Frontal cortex (tissue), 4 donors: ENCODE data around the gene CFAP221. TPM values are rescaled to one million over a fixed set of nuclear protein-coding genes. Genes with fewer than 3 reads are reported as not detected.

Experiments
- DNase-seq, 2 donors: peaks; one replicate each; pipeline ENCODE4 v3.0.0; 2012; ENCODE audit warnings: low spot score in 2 of 2
- FAIRE-seq: peaks from 2 replicates; lab custom pipeline; 2012; peaks lifted over from hg19 to GRCh38; lab: Jason Lieb, UNC
- total RNA-seq: library from RNA; depleted of rRNA; stranded (reverse); fragments of >200 nt; gene quantifications from one replicate; pipeline ENCODE4 v1.2.3, GENCODE V29; 2014
- donor health status: control.
- donor health status: control.
- donor health status: control.

Gene CFAP221
- total RNA-seq, 1 donor from 2014 or later, result 7.3 TPM

GRCh38 chr2:119672161-119672862 lies 128.1 kb downstream of the CFAP221 start:
- no peak for FAIRE-seq

DNA sequence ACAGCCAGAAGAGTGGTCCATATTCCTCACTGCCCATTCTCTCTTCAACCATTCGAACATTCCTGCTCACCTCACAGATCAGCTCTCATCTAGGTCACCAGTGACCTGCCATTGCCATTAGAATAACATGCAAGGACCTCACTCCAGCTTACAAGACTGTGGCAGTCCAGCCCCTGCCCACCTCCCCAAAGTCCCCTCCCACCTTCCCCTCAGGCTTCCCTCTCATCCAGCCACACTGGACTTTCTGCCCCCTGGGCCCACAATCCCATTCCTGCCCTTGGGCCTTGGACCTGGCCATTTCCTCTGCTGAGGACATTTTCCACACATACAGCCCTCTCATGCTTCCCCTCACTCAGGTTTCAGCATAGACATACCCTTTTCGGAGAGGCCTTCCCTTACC lies 129.5 kb downstream of the CFAP221 start:
- FAIRE-seq (no peak), DNase-seq (no peak)

More at GRCh38 chr2:119672161-119672862, 128.1 kb downstream of the CFAP221 start:
- DNase-seq, result no peak

DNA sequence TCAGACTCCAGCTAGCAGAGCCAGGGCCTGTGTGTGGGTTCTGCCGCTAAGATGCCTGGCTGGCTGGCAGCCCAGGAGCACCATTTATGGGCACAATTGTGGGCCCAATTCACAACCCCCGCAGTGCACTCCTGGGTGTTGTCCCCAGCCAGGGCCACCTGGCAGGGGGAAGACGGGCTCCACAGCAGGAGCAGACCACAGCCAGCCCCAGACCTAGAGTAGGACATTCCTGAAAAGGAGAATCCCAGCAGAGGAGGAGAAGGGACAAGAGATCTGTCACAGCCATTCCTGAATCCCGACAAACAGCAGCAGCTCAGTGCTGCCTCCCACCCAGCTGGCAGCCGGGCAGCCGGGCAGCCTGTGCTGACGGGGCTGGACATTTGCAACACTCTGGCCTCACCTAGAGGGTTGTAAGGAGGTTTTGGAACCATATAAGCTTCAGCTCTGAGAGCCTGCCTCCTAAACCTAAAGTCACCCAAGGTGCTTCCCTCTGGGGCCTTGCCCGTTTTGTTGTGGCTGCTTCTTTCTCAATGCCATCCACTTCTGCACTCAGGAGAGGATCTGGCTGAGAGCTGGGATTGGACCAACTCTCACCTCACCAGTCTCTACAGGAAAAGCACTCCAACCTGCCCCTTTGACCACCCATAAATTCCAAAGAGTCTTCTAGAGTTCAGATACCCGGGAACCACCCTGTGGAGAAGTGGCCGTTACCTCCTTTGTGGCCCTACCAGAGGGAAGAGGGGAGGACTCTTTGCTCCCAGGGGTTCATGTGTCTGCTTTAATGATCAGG lies 130.7 kb downstream of the CFAP221 start:
- no peak for FAIRE-seq

GRCh38 chr2:119678021-119678656 lies 133.9 kb downstream of the CFAP221 start:
- FAIRE-seq (no peak), DNase-seq (no peak)

More for the DNA sequence above, 130.7 kb downstream of the CFAP221 start:
- DNase-seq, result no peak

DNA sequence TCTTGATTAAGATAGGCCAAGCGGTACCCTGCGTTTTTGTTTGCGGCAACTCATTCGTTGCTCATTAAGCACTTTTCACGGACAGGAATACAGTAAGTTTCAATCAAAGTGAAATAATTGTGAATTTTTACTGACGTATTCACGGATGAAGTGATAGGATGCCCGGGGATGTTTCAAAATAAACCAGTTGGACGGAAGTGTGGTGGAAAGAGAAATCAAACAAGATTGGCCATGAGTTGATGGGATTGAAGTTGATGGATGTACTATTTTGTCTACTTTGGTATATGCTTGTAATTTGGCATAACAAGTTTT lies 135.2 kb downstream of the CFAP221 start:
- no peak for FAIRE-seq
- no peak for DNase-seq

DNA sequence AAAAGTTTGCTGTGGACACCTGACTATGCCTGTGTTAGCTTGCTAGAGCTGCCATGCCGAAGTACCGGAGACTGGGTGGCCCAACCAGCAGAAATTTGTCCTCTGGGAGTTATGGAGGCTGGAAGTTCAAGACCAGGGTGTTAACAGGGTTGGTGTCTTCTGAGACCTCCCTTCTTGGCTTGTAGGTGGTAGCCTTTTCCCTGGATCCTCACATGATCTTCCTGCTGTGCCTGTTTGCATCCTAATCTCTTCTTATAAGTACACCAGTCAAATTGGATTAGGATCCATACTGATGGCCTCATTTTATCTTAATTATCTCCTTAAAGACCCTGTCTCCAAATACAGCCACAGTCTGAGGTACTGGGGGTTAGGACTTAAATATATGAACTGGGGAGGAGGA lies 135.6 kb downstream of the CFAP221 start:
- FAIRE-seq, result no peak
- DNase-seq, result no peak

DNA sequence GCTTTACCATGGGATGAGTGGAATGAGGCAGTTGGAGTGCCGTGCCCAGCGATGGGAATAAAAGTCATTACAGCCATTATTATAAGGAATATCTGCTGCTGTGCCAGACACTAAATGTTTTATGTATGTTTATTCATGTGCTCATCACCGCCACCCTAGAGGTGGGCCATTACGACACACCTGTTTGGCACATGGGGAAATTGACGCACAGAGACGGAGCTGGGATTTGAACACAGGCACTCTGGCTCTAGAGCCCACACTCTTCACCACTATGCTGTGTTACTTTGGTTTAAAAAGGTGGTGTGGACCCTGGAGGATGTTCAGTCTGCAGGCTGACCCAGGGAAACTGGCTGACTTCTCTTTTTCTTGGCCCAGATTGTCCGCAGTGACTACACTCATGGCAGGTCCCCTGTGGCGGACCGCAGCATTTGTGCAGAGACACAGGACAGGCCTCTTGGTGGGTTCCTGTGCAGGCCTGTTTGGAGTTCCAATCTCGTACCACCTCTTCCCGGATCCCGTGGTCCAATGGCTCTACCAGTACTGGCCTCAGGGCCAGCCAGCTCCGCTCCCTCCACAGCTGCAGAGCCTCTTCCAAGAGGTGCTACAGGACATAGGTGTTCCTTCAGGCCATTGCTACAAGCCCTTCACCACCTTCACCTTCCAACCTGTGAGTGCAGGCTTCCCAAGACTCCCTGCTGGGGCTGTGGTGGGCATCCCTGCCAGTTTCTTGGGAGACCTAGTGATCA lies 136.4 kb downstream of the CFAP221 start:
- no peak for FAIRE-seq

DNA sequence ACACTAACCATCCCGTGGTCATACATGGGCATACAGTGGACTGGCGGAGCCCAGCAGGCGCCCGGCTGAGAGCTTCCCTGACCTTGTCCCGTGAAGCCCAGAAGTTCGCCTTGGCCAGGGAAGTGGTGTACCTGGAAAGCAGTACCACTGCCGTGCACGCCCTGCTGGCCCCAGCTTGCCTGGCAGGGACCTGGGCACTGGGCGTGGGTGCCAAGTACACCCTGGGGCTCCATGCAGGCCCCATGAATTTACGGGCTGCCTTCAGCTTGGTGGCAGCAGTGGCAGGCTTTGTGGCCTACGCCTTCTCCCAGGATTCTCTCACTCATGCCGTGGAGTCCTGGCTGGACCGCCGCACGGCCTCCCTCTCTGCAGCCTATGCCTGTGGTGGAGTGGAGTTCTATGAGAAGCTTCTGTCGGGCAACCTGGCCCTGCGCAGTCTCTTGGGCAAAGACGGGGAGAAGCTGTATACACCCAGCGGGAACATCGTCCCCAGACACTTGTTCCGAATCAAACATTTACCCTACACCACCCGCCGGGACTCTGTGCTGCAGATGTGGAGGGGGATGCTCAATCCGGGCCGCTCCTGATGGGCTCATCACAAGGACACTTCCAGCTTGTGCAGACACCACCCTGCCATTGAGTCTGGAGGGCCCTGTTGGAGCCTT lies 137.1 kb downstream of the CFAP221 start:
- no peak for FAIRE-seq
- no peak for DNase-seq

More for the DNA sequence above, 136.4 kb downstream of the CFAP221 start:
- no peak for DNase-seq

GRCh38 chr2:119681868-119682220 lies 137.6 kb downstream of the CFAP221 start:
- FAIRE-seq (no peak), DNase-seq (no peak)

DNA sequence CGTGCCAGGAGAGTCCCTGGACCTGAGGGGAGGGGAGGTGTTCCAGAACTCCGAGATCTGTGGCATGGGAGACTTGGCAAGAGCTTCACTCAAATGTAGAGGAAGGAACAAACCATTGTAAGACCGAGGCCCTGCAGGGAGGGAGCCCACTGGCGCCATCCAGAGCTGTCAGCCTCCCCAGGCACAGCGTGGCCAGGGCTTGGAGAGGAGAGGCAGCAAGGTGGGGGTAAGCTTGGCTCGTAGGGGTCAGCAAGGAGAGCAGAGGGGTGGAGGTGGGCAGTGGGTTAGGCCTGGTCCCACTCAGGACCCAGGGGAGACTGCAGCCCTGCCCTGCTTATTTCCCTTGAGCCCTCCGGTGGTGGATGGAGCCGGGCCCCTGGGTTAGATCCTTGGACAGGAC lies 138.3 kb downstream of the CFAP221 start:
- no peak for DNase-seq
- FAIRE-seq, result no peak

- no peak for FAIRE-seq
- no peak for DNase-seq
These were observed 138.9 kb downstream of the CFAP221 start for GRCh38 chr2:119683074-119683712.

- DNase-seq, result no peak
- FAIRE-seq, result no peak
These were observed 139.6 kb downstream of the CFAP221 start for GRCh38 chr2:119683713-119684443.

DNA sequence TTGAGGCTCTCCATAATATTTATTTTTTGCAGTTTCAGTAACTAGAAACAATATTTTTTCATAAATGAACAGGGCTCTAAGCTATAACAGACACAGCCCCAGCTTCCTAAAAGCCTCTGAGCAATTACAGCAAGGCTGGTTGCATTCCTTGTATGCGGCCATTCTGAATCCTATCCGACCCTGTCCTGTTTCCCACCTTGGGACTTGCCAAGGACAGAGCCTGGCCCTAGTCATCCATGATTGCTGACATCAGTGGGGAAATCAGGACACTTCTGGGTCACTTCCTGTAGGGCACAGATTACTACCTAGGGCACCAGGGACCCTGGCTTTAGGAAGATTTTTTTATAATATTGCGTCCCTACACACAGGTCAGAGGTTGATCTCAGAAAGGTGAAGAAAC lies 140.3 kb downstream of the CFAP221 start:
- FAIRE-seq (no peak), DNase-seq (no peak)

- FAIRE-seq, result no peak
- DNase-seq, result no peak
These were observed 144.4 kb downstream of the CFAP221 start for GRCh38 chr2:119688616-119689015.

DNA sequence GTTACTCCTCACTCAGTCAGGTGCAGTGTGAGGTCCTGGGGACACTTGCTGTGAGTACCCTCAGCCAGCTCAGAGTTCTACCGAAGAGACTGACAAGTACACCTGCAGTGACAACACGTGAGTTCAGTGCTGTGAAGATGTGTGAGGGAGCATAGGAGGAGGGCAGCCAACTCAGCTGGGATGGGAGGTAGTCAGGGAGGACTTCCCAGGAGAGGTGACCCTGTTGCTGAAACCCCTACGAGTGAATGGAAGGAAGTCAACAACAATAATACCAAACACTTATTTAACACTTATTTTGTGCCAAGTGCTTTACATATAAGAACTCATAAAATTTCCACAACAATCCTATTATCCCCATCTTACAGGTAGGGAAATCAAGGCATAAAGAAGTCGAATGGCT lies 145.0 kb downstream of the CFAP221 start:
- FAIRE-seq (no peak), DNase-seq (no peak)

DNA sequence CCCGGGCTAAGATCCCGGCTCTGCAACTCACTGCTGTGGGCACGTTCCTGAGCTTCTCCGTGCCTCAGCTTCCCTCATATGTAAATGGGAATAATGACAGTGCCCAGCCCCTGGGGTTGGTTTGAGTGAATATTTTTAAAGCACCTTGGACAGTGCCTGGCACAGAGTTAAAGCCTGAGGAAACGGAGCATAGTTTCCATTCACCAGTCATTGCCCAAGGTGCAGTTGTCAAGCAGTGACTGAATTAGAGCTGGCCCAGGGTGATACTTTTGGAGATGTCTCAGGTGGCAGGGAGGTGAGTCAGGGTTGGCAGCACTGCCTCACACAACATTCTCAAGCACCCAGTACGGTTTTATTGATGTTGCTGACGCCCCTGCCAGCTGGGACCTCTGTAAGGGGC lies 146.9 kb downstream of the CFAP221 start:
- DNase-seq (no peak), FAIRE-seq (no peak)

- FAIRE-seq (no peak), DNase-seq (no peak)
These were observed 147.5 kb downstream of the CFAP221 start for GRCh38 chr2:119691651-119692245.

- FAIRE-seq, result no peak
- DNase-seq, result no peak
These were observed 148.1 kb downstream of the CFAP221 start for GRCh38 chr2:119692310-119692709.
